ENCODE data around the gene CBLC.

DNA sequence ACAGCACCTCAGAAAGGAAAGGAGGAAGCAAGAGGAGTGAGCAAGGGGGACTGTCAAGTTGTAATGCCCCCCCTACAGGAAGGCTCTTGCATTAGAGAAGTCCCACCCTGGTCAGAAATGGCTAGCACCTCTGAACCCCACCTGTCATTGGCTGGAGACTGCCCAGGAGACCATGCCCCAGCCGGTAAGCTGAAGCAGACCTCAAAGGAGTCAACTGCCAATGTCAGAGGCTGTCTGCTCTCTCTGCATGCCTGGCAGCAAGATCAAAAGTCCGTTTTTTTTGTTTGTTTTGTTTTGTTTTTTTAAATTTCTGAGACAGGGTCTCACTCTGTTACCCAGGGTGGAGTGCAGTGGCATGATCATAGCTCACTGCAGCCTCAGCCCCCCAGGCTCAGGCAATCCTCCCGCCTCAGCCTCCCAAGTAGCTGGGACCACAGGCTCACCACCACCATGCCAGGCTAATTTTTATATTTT, 37.3 kb upstream of the CBLC start:
- TF ChIP-seq, protein P1, sequence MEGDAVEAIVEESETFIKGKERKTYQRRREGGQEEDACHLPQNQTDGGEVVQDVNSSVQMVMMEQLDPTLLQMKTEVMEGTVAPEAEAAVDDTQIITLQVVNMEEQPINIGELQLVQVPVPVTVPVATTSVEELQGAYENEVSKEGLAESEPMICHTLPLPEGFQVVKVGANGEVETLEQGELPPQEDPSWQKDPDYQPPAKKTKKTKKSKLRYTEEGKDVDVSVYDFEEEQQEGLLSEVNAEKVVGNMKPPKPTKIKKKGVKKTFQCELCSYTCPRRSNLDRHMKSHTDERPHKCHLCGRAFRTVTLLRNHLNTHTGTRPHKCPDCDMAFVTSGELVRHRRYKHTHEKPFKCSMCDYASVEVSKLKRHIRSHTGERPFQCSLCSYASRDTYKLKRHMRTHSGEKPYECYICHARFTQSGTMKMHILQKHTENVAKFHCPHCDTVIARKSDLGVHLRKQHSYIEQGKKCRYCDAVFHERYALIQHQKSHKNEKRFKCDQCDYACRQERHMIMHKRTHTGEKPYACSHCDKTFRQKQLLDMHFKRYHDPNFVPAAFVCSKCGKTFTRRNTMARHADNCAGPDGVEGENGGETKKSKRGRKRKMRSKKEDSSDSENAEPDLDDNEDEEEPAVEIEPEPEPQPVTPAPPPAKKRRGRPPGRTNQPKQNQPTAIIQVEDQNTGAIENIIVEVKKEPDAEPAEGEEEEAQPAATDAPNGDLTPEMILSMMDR (conservative IDR thresholded peaks at IDR 0.05): no peak
- TF ChIP-seq ZFX (IDR thresholded peaks at IDR 0.05): no peak
